KMS-11 (cell line): ENCODE measurements around the gene TMEM121.

Source experiments
- H2AFZ ChIP-seq: fragments of 200-600 bp; sonication (generic); 2 replicates; pipeline ENCODE4 v1.6.1; 2016; ENCODE audit warnings: antibody characterized with exemption, mixed run types, low read depth
- H3K27ac ChIP-seq: fragments of 200-600 bp; sonication (generic); 2 replicates; pipeline ENCODE4 v1.6.1; 2016; ENCODE audit warnings: mild to moderate bottlenecking, mixed run types
- H3K27me3 ChIP-seq: fragments of 200-600 bp; sonication (generic); 2 replicates; pipeline ENCODE4 v1.6.1; 2017; ENCODE audit warnings: mild to moderate bottlenecking, low read depth, mixed run types, moderate library complexity; ENCODE audit not compliant: insufficient read depth
- H3K36me3 ChIP-seq: fragments of 200-600 bp; sonication (generic); 2 replicates; pipeline ENCODE4 v1.6.1; 2017; ENCODE audit warnings: mild to moderate bottlenecking, mixed run types; ENCODE audit not compliant: insufficient read depth
- H3K4me1 ChIP-seq: fragments of 200-600 bp; sonication (generic); 2 replicates; pipeline ENCODE4 v1.6.1; 2016; ENCODE audit warnings: mild to moderate bottlenecking, low read depth, mixed run types; ENCODE audit not compliant: poor library complexity, severe bottlenecking
- H3K4me2 ChIP-seq: fragments of 200-600 bp; sonication (generic); 2 replicates; pipeline ENCODE4 v1.7.0; 2016; ENCODE audit warnings: mild to moderate bottlenecking, mixed run types
- H3K4me3 ChIP-seq: fragments of 200-600 bp; sonication (generic); IDR thresholded peaks from 2 replicates; pipeline ENCODE4 v1.6.1; 2017; ENCODE audit warnings: low read depth, low read length, mixed read lengths; ENCODE audit not compliant: insufficient read depth
- H3K79me2 ChIP-seq: fragments of 200-600 bp; sonication (generic); 2 replicates; pipeline ENCODE4 v1.6.1; 2016; ENCODE audit warnings: low read depth, mixed run types; ENCODE audit not compliant: insufficient read depth
- H3K9ac ChIP-seq: fragments of 200-600 bp; sonication (generic); 2 replicates; pipeline ENCODE4 v1.6.1; 2016; ENCODE audit warnings: mild to moderate bottlenecking, mixed run types
- H4K20me1 ChIP-seq: fragments of 200-600 bp; sonication (generic); 2 replicates; pipeline ENCODE4 v1.6.1; 2016; ENCODE audit warnings: mild to moderate bottlenecking, mixed run types; ENCODE audit not compliant: insufficient read depth
- CTCF ChIP-seq: fragments of 200-600 bp; sonication (generic); conservative IDR thresholded peaks from 2 replicates; pipeline ENCODE4 v1.6.1; 2017; ENCODE audit warnings: low read depth, mild to moderate bottlenecking, antibody characterized with exemption, low read length, moderate library complexity, mixed read lengths

The TMEM121 gene

GRCh38 chr14:105484997-105485393, 41.4 kb upstream of the TMEM121 start:
- H3K36me3 ChIP-seq: no peaks in the 10 kb centered on the region
- H3K9ac ChIP-seq: no peak overlapping the region
- H3K27me3 ChIP-seq: peaks cover 7% of the 10 kb centered on the region
- no peak overlapping the region for H3K4me3 ChIP-seq
- no peak overlapping the region for H2AFZ ChIP-seq
- H3K27ac ChIP-seq: no peak overlapping the region
- H3K4me2 ChIP-seq: no peak overlapping the region
- H3K4me1 ChIP-seq: peaks cover 23% of the 10 kb centered on the region
- no peaks in the 10 kb centered on the region for H4K20me1 ChIP-seq
- H3K79me2 ChIP-seq: peaks cover 22% of the 10 kb centered on the region; the same call in 1 of the 2 replicates
- TF ChIP-seq CTCF: no peak

GRCh38 chr14:105485739-105486162, 40.6 kb upstream of the TMEM121 start:
- Histone ChIP-seq H3K79me2 (peaks cover 22% of the 10 kb centered on the region; the same call in 1 of the 2 replicates), H3K27me3 (no peaks in the 10 kb centered on the region)

GRCh38 chr14:105486163-105486973, 40.0 kb upstream of the TMEM121 start, which contains the start of gene CRIP1:
TSS of gene CRIP1 (plus strand) at chr14:105486886. CDS start at chr14:105487260, 374 bp downstream.
- no peaks in the 10 kb centered on the region for H4K20me1 ChIP-seq

More at GRCh38 chr14:105485739-105486162, 40.6 kb upstream of the TMEM121 start:
- Histone ChIP-seq H3K4me1 (peaks cover 16% of the 10 kb centered on the region), H3K9ac (no peak overlapping the region), H3K4me3 (no peak overlapping the region), H3K27ac (no peak overlapping the region), H2AFZ (no peak overlapping the region), H3K36me3 (no peaks in the 10 kb centered on the region), H4K20me1 (no peaks in the 10 kb centered on the region), H3K4me2 (no peak overlapping the region)
- 0 out of 2 replicates have a peak, but pooled peaks have one; percentile 13 for TF ChIP-seq CTCF

GRCh38 chr14:105486974-105487448, 39.4 kb upstream of the TMEM121 start:
- peak overlapping the region; percentile 98 for H3K27ac ChIP-seq
- peak overlapping the region; percentile 96 for H3K9ac ChIP-seq
- H3K4me2 ChIP-seq: peak overlapping the region; percentile 85
- H2AFZ ChIP-seq: peak overlapping the region; percentile 59; the same call in 1 of the 2 replicates
- no peak overlapping the region for H3K4me3 ChIP-seq
- H3K79me2 ChIP-seq: peaks cover 25% of the 10 kb centered on the region
- TF ChIP-seq CTCF: no peak
- H3K4me1 ChIP-seq: peaks cover 14% of the 10 kb centered on the region
- no peaks in the 10 kb centered on the region; the same call in 1 of the 2 replicates for H4K20me1 ChIP-seq
- no peaks in the 10 kb centered on the region for H3K27me3 ChIP-seq
- no peaks in the 10 kb centered on the region for H3K36me3 ChIP-seq

More at GRCh38 chr14:105486163-105486973, 40.0 kb upstream of the TMEM121 start, which contains the start of gene CRIP1:
- TF ChIP-seq CTCF: no peak
- H3K4me2 ChIP-seq: peak within 1 kb of the TSS; percentile 85
- peak within 1 kb of the TSS; percentile 59; the same call in 1 of the 2 replicates for H2AFZ ChIP-seq
- H3K27ac ChIP-seq: peak within 1 kb of the TSS; percentile 98
- peak within 1 kb of the TSS; percentile 96 for H3K9ac ChIP-seq
- no peak within 1 kb of the TSS for H3K4me3 ChIP-seq
- H3K27me3 ChIP-seq: no peaks in the 10 kb centered on the region
- H3K4me1 ChIP-seq: peaks cover 10% of the 10 kb centered on the region
- peaks cover 22% of the 10 kb centered on the region; the same call in 1 of the 2 replicates for H3K79me2 ChIP-seq
- H3K36me3 ChIP-seq: no peaks in the 10 kb centered on the region
